Mucosa of stomach (tissue), 1 donor: ENCODE measurements around the gene PLCG2.

Experiments used
- H3K27me3 ChIP-seq: one replicate; pipeline ENCODE4 v1.7.0; 2013; ENCODE audit warnings: mild to moderate bottlenecking, low read length; ENCODE audit not compliant: control insufficient read depth, insufficient read depth
- H3K36me3 ChIP-seq: one replicate; pipeline ENCODE4 v1.7.0; 2013; ENCODE audit warnings: low read length; ENCODE audit not compliant: control insufficient read depth, insufficient read depth
- H3K4me1 ChIP-seq: one replicate; pipeline ENCODE4 v1.7.0; 2013; ENCODE audit warnings: mild to moderate bottlenecking, low read length; ENCODE audit not compliant: control insufficient read depth, insufficient read depth
- H3K4me3 ChIP-seq: one replicate; pipeline ENCODE4 v1.7.0; 2013; ENCODE audit warnings: low read length
- H3K9ac ChIP-seq: one replicate; pipeline ENCODE4 v1.7.0; 2013; ENCODE audit warnings: mild to moderate bottlenecking, low read length, moderate library complexity
- H3K9me3 ChIP-seq: one replicate; pipeline ENCODE4 v1.7.0; 2013; ENCODE audit warnings: mild to moderate bottlenecking, low read length, moderate library complexity; ENCODE audit not compliant: control insufficient read depth
- donor health status: Pancreatic carcinoma.

The PLCG2 gene

GRCh38 chr16:81826523-81826922, 47.4 kb downstream of the PLCG2 start:
- Histone ChIP-seq H3K9me3 (no peaks in the 10 kb centered on the region), H3K9ac (no peak overlapping the region), H3K4me1 (no peaks in the 10 kb centered on the region), H3K36me3 (no peaks in the 10 kb centered on the region), H3K27me3 (no peaks in the 10 kb centered on the region), H3K4me3 (no peak overlapping the region)

GRCh38 chr16:81830845-81831540, 51.9 kb downstream of the PLCG2 start:
- H3K9me3 ChIP-seq = no peaks in the 10 kb centered on the region
- H3K9ac ChIP-seq = no peak overlapping the region
- H3K4me1 ChIP-seq = no peaks in the 10 kb centered on the region
- H3K4me3 ChIP-seq = no peak overlapping the region
- H3K27me3 ChIP-seq = no peaks in the 10 kb centered on the region
- no peaks in the 10 kb centered on the region for H3K36me3 ChIP-seq

- Histone ChIP-seq H3K4me1 (no peaks in the 10 kb centered on the region), H3K36me3 (no peaks in the 10 kb centered on the region), H3K9me3 (no peaks in the 10 kb centered on the region), H3K4me3 (no peak overlapping the region), H3K9ac (no peak overlapping the region), H3K27me3 (no peaks in the 10 kb centered on the region)
Observed at GRCh38 chr16:81831722-81832126, 52.6 kb downstream of the PLCG2 start.

GRCh38 chr16:81832801-81833547, 53.9 kb downstream of the PLCG2 start:
- H3K36me3 ChIP-seq = no peaks in the 10 kb centered on the region
- no peak overlapping the region for H3K9ac ChIP-seq
- H3K4me1 ChIP-seq = no peaks in the 10 kb centered on the region
- no peaks in the 10 kb centered on the region for H3K27me3 ChIP-seq
- no peaks in the 10 kb centered on the region for H3K9me3 ChIP-seq
- H3K4me3 ChIP-seq = no peak overlapping the region

GRCh38 chr16:81833751-81834150, 54.7 kb downstream of the PLCG2 start:
- H3K9me3 ChIP-seq = no peaks in the 10 kb centered on the region
- no peaks in the 10 kb centered on the region for H3K36me3 ChIP-seq
- H3K9ac ChIP-seq = no peak overlapping the region
- no peaks in the 10 kb centered on the region for H3K4me1 ChIP-seq
- H3K27me3 ChIP-seq = no peaks in the 10 kb centered on the region
- H3K4me3 ChIP-seq = no peak overlapping the region

- H3K9me3 ChIP-seq = no peaks in the 10 kb centered on the region
- H3K36me3 ChIP-seq = no peaks in the 10 kb centered on the region
- no peaks in the 10 kb centered on the region for H3K27me3 ChIP-seq
- H3K9ac ChIP-seq = no peak overlapping the region
- H3K4me3 ChIP-seq = no peak overlapping the region
- H3K4me1 ChIP-seq = no peaks in the 10 kb centered on the region
Observed at GRCh38 chr16:81834868-81835267, 55.8 kb downstream of the PLCG2 start.

- Histone ChIP-seq H3K27me3 (no peaks in the 10 kb centered on the region), H3K4me1 (no peaks in the 10 kb centered on the region), H3K9ac (no peak overlapping the region), H3K4me3 (no peak overlapping the region), H3K9me3 (no peaks in the 10 kb centered on the region), H3K36me3 (no peaks in the 10 kb centered on the region)
Observed at GRCh38 chr16:81836279-81837054, 57.4 kb downstream of the PLCG2 start.

- no peak overlapping the region for H3K4me3 ChIP-seq
- H3K36me3 ChIP-seq = no peaks in the 10 kb centered on the region
- H3K9ac ChIP-seq = no peak overlapping the region
- H3K9me3 ChIP-seq = no peaks in the 10 kb centered on the region
- no peaks in the 10 kb centered on the region for H3K27me3 ChIP-seq
- H3K4me1 ChIP-seq = no peaks in the 10 kb centered on the region
Observed at GRCh38 chr16:81837312-81837751, 58.2 kb downstream of the PLCG2 start.

GRCh38 chr16:81838794-81839193, 59.7 kb downstream of the PLCG2 start:
- H3K27me3 ChIP-seq = no peaks in the 10 kb centered on the region
- H3K4me3 ChIP-seq = no peak overlapping the region
- no peak overlapping the region for H3K9ac ChIP-seq
- H3K36me3 ChIP-seq = no peaks in the 10 kb centered on the region
- no peaks in the 10 kb centered on the region for H3K4me1 ChIP-seq
- no peaks in the 10 kb centered on the region for H3K9me3 ChIP-seq

GRCh38 chr16:81841722-81842121, 62.6 kb downstream of the PLCG2 start:
- no peak overlapping the region for H3K4me3 ChIP-seq
- no peaks in the 10 kb centered on the region for H3K4me1 ChIP-seq
- no peaks in the 10 kb centered on the region for H3K9me3 ChIP-seq
- no peaks in the 10 kb centered on the region for H3K27me3 ChIP-seq
- H3K9ac ChIP-seq = no peak overlapping the region
- no peaks in the 10 kb centered on the region for H3K36me3 ChIP-seq

- H3K9ac ChIP-seq = no peak overlapping the region
Observed at GRCh38 chr16:81842564-81843242, 63.6 kb downstream of the PLCG2 start.

GRCh38 chr16:81843243-81843582, 64.1 kb downstream of the PLCG2 start:
- H3K36me3 ChIP-seq = no peaks in the 10 kb centered on the region
- H3K9me3 ChIP-seq = no peaks in the 10 kb centered on the region
- no peak overlapping the region for H3K9ac ChIP-seq
- H3K4me1 ChIP-seq = no peaks in the 10 kb centered on the region
- H3K27me3 ChIP-seq = no peaks in the 10 kb centered on the region
- no peak overlapping the region for H3K4me3 ChIP-seq

More at GRCh38 chr16:81842564-81843242, 63.6 kb downstream of the PLCG2 start:
- Histone ChIP-seq H3K36me3 (no peaks in the 10 kb centered on the region), H3K4me3 (no peak overlapping the region), H3K4me1 (no peaks in the 10 kb centered on the region), H3K9me3 (no peaks in the 10 kb centered on the region), H3K27me3 (no peaks in the 10 kb centered on the region)
